GM18870 (cell line): Measurements from ENCODE around the gene HCFC1R1.

Source experiments
- ATAC-seq: cut with Tn5 transposase; IDR thresholded peaks from one replicate; pipeline ENCODE4 v1.9.1; 2021; ENCODE audit warnings: moderate library complexity; ENCODE audit not compliant: unreplicated experiment

The HCFC1R1 gene

DNA sequence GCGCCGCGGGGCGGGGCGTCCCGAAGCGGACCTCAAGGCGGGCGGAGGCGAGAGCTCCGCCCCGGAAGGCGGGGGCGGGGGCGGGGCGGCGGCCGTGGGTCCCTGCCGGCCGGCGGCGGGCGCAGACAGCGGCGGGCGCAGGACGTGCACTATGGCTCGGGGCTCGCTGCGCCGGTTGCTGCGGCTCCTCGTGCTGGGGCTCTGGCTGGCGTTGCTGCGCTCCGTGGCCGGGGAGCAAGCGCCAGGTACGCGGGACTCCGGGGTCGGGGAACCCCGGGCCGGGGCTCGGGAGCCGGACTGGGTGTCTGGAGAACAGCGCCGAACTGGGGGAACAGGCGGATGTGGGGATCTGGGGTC lies 3.5 kb downstream of the HCFC1R1 start, which contains the start of gene TNFRSF12A:
Gene TNFRSF12A, plus strand, starts transcription at position 122 of the 357 bp plus-strand sequence. Its CDS starts 30 bp downstream, at position 152.
- ATAC-seq, result no peak

DNA sequence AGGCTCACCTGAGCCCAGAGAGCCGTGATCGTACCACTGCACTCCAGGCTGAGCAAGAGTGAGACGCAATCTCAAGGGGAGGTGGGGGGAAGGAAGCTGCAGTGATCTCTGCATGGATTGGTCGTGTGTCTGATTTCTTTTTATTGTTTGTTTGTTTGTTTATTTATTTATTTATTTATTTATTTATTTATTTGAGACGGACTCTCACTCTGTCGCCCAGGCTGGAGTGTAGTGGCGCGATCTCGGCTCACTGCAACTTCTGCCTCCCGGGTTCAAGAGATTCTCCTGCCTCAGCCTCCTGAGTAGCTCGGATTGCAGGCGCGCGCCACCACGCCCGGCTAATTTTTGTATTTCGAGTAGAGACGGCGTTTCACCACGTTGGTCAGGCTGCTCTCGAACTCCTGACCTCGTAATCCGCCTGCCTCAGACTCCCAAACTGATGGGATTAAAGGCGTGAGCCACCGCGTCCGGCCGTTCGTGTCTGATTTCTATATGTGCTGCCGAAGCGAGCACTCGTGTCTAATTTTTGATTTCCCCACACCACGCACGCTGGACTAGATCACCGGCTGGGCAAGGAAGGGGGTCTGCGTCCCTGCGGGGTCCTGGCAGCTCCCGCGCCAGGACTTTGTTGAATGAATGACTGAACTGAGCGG lies 4.0 kb downstream of the HCFC1R1 start:
- no peak for ATAC-seq

- ATAC-seq, result no peak
These were observed 5.8 kb downstream of the HCFC1R1 start, which contains the start of gene CLDN6 for GRCh38 chr16:3017794-3018506. CLDN6 (minus strand) TSS chr16:3018183; CDS start chr16:3016021, 2,162 bp downstream.

- ATAC-seq, result no peak
These were observed 6.4 kb downstream of the HCFC1R1 start for GRCh38 chr16:3017344-3017743.

DNA sequence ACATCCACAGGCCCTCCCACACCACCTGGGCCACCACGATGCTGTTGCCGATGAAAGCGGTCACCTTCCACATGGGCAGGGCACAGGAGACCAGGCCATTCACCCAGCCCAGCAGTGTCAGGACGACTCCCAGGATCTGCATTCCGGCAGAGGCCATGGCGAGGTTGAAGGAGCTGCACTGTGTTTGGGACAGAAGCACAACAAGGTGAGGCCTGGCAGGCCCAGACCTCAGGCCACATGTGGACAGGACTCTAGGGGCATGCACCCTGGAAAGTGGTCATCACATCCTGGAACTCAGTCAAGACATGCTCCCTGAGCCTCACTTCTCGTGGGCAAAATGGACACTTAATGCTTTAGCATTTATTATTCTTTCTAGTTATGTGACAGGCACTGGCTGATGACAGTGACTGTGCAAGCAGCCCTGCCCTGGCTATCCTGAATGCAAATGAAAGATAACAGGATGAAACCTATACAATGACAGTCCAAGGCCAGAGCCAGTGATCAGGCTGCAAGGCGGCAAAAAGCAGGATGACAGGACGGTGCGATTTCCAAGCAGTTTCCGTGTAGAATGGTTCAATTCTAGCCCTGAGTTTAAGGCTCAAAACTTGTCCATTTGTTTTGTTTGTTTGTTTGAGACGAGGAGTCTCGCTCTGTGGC lies 7.7 kb downstream of the HCFC1R1 start:
- ATAC-seq, result no peak

DNA sequence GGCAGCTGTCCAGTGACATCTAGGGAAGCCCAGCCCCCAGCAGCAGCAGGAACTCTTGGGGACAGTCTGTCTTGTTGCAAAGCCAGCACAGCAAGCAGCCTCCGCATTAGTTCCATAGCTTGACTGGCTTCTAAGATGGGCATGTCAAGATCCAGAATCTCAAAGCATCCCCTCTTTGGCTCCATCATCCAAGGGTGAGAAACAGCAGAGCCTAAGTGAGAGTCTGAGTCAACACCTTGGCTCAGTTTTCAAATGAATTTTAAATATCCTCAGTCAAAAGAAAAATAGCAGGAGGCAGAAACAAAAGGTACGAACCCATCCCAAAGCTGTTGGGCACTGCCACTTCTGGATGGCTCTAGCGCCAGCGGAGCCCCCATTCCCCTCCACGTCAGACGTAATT lies 8.8 kb downstream of the HCFC1R1 start:
- ATAC-seq, result no peak

GRCh38 chr16:3013998-3014690 lies 9.6 kb downstream of the HCFC1R1 start:
- ATAC-seq, result no peak

DNA sequence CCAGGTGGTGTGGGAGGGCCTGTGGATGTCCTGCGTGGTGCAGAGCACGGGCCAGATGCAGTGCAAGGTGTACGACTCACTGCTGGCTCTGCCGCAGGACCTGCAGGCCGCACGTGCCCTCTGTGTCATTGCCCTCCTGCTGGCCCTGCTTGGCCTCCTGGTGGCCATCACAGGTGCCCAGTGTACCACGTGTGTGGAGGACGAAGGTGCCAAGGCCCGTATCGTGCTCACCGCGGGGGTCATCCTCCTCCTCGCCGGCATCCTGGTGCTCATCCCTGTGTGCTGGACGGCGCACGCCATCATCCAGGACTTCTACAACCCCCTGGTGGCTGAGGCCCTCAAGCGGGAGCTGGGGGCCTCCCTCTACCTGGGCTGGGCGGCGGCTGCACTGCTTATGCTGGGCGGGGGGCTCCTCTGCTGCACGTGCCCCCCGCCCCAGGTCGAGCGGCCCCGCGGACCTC lies 10.2 kb downstream of the HCFC1R1 start:
- ATAC-seq, result no peak

GRCh38 chr16:3012828-3013420 lies 10.8 kb downstream of the HCFC1R1 start, which contains the start of gene CLDN9:
CLDN9 (plus strand) TSS chr16:3012923; CDS start chr16:3013363, 440 bp downstream.
- ATAC-seq, result no peak

GRCh38 chr16:3012246-3012645 lies 11.5 kb downstream of the HCFC1R1 start:
- no peak for ATAC-seq

DNA sequence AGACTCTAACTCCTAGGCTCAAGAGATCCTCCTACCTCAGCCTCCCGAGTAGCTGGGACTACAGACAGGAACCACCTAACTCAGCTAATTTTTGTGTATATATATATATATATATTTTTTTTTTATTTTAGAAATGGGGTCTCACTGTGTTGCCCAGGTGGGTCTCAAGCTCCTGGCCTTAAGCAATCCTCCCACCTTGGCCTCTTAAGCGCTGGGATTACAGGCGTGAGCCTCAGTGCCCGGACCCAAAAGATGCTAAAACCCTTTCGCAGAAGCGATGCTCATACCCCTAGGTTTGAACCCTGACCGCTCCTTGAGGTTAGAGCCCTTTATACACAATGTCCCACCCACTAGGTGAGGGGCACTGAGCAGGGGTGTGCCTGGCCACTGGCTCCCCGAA lies 13.2 kb downstream of the HCFC1R1 start:
- ATAC-seq, result no peak

DNA sequence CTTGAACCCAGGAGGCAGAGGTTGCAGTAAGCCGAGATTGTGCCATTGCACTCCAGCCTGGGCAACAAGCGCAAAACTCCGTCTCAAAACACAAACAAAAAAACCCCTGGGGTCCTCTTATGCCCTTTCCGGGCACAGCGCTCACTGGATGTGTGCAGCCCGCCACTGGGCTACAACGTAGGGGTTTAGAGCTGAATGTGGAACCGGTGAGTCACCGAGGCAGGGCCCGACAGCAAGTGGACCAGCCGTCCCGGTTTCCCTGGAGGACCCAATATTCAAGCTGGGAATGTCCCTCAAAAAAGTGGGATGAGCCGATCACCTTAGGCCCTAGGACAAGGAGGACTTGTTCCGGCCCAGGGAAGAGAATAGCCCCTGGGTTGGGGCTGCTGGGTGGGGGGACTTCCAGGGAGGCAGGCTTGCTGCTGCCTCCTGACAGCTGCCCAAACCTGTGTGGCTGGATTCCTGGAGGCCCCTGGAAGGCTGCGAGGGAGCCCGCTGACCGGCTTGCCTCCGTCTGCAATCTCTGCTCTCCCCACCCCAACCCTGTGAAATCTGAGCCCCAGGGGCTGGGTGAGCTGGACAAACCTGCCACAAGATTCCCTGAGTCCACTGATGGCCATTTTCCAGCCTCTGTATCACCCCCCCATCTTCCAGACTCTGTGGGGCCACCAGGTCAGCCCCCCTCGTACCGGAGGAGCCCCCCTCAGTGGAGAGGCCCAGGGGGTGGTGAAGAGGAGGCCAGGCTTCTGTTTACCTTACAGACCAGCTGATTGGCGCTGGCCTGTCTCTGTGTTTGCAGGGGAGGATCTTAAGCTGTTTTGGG lies 14.0 kb downstream of the HCFC1R1 start:
- ATAC-seq, result no peak

GRCh38 chr16:3008690-3009037 lies 15.1 kb downstream of the HCFC1R1 start:
- no peak for ATAC-seq

- no peak for ATAC-seq
These were observed 15.6 kb downstream of the HCFC1R1 start for GRCh38 chr16:3007957-3008689.

GRCh38 chr16:3007059-3007956 lies 16.4 kb downstream of the HCFC1R1 start:
- ATAC-seq, result no peak

- ATAC-seq, result no peak
These were observed 18.9 kb downstream of the HCFC1R1 start for GRCh38 chr16:3004781-3005284.

DNA sequence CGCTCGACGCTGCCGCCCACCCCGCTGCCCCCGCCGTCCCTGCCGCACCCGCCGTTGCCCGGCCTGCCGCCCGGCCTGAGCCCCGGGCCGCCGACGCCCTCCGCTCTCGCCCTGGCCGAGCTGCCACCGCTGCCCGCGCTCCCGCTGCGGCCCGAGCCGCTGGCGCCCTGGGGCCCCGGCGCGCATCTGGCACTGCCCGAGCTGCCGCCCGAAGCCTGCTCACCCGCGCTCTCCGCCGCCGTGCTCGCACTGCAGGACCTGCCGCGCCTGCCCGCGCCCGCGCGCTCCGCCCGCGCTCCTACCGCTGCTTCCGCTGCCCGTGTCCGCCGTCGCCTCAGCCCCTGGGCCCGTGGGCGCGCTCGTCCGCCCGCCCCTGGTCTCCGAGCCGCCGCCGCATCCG lies 19.4 kb downstream of the HCFC1R1 start:
- ATAC-seq, result no peak
